Suppressor macrophage (primary cell): ENCODE data around the gene ZBTB46.
A peak's percentile ranks its signal among the peaks of the same experiment; 100 is the strongest.
"Not testable (repeated sequence)": the region's sequence is repeated elsewhere in the genome, so short reads cannot be mapped to it uniquely, and the experiment has no call there.

Source experiments
- DNase-seq, 4 experiments: peaks; one replicate each; pipeline ENCODE4 v3.0.0-alpha.2; 2020 to 2022
- total RNA-seq, 17 experiments: gene quantifications; one replicate each; lab custom pipeline; 2026; ENCODE audit warnings: mixed read lengths in 6 of 17, inconsistent platforms in 3 of 17; lab: John Stamatoyannopoulos, UW

ZBTB46 gene
- 6.9 to 20.4 (median 11.2) reads per million in 17 experiments for total RNA-seq

DNA sequence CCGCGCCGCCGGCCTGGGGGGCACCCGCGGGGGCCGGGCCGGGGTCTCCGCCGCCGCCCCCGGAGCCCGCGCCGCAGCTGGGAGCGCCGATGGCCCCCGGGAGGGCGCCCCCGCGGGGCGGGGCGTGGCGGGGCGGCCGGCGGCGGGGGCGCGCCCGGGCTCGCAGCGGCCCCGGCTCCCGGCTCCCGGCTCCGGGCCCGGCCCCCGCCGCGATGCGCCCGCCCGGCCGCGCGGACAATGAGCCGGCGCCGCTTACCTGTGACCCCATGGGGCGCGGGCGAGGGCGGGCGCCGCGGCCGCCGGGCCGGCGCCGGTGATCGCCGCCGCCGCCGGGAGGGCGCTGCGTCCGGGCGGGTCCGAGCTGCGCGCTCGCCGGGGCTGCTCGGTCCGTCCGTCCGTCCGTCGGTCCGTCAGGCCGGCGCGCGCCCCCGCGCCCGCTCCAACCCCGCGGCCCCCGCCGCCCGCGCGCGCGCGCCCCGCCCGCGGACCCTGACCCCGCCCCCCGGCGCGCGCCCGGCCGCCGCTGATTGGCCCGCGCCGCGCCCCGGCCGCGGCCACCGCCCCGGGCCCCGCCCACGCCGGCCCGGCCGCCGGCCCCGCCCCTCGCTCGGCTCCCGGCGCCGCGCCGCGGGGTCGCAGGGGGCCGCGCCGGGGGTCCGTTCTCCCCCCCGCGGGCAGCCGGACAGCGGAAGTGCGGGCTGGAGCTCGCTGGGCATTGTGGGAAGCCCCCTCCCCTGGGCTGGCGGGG, at the start of gene ZBTB46:
ZBTB46 (minus strand) TSS at position 424 of the 748 bp plus-strand sequence. CDS start 40,507 bp downstream, outside the sequence.
- peak; percentile 64 to 95 (median 80) for DNase-seq

DNA sequence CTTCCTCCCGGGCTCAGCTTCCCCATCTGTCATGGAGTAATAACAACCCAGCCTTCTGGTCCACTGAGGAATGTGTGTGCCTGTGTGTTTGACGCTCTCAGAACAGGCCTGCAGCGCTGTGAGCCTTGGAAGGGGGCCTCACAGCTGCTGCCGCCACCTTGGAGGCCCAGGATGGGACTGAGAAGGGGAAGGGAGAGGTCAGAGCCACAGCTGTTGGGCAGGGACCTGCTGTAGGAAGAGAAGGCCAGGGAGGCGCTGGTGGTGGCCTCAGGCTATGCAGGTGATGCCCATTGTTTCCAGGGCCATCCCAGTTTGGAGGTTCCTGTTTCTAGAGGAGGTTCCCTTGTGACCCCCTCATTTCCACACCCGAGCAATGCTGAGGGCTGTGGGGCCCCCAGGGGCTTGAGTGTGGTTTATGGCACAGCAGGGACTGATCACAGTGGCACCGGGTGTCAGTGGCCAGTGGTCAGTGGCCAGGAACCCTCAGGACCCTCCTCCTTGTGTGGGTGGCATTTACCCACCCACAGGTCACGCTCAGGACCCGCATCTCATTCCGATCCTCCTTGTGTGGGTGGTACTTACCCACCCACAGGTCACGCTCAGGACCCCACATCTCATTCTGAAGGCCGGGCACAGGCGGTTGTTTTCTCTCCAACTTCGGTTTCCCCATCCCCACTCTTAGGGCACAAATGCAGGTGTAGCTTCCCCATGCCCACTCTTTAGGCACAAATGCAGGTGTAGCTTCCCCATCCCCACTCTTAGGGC, 48.0 kb upstream of the ZBTB46 start:
- DNase-seq, result no peak

- DNase-seq, result peak in 2 of 4 experiments; percentile 45
These were observed 46.8 kb upstream of the ZBTB46 start for GRCh38 chr20:63877755-63878470.

- DNase-seq, result no peak
These were observed 45.5 kb upstream of the ZBTB46 start for GRCh38 chr20:63876489-63877036.

GRCh38 chr20:63874241-63874640, 43.2 kb upstream of the ZBTB46 start:
- DNase-seq, result peak; percentile 65 to 79 (median 78)

DNA sequence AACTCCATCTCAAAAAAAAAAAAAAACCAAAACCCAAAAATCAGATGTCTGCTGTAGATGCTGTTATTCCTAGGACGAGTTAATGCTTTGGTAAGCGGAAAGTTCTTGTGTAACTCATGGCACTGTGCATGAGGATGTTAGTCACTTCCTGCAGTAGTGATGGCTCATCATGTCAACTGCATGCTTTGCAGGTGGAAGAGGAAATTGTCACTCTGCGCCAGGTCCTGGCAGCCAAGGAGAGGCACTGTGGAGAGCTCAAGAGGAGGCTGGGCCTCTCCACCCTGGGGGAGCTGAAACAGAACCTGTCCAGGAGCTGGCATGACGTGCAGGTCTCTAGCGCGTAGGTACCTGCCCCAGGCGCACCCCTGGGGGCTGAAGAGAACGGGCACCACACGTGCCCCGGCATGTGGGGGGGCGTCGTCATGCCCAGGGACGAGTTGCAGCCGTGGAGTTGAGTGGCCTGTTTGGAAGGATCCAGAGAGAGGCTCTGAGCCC, 42.5 kb upstream of the ZBTB46 start:
- peak; percentile 90 to 99 (median 94) for DNase-seq

- no peak for DNase-seq
These were observed 37.2 kb upstream of the ZBTB46 start for GRCh38 chr20:63868264-63868663.

- DNase-seq, result not testable (repeated sequence)
These were observed 36.0 kb upstream of the ZBTB46 start for GRCh38 chr20:63867042-63867441.

DNA sequence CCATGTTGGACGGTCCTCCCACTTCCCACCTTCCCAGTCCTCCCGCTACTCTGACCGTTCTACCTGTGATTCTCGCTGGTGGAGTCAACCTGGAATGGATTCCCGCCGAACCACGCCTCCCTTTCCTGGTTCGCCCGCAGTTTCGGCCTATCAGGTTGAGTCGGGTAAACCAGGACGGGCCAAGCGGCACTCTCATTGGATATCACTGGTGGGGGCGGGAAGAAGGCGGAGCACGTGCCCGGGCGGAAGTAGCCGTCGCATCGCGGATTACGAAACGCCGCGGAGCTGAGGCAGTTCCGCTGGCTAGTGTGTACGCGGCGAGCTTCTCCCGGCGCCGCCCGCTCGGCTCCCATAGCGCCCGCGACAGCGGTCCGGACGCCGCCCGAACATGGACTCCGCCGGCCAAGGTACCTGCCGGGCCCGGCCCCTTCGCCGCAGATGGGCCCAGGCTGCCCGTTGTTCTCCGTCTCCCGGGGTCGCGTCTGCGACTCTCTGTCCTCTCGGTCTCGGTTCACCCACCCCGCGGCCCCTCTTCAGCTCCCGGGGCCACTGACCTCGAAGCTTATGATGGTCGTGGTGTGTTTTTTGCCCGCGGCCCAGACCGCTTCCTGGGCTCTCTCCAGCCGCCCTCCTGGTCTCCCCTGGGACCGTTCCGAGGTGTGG, 34.0 kb upstream of the ZBTB46 start, which contains the start of gene TPD52L2:
TPD52L2 (plus strand) TSS at position 293 of the 663 bp plus-strand sequence; CDS start at position 389, 96 bp downstream.
- peak; percentile 98 to 100 (median 99) for DNase-seq

GRCh38 chr20:63864545-63864977, 33.5 kb upstream of the ZBTB46 start:
- no peak for DNase-seq

DNA sequence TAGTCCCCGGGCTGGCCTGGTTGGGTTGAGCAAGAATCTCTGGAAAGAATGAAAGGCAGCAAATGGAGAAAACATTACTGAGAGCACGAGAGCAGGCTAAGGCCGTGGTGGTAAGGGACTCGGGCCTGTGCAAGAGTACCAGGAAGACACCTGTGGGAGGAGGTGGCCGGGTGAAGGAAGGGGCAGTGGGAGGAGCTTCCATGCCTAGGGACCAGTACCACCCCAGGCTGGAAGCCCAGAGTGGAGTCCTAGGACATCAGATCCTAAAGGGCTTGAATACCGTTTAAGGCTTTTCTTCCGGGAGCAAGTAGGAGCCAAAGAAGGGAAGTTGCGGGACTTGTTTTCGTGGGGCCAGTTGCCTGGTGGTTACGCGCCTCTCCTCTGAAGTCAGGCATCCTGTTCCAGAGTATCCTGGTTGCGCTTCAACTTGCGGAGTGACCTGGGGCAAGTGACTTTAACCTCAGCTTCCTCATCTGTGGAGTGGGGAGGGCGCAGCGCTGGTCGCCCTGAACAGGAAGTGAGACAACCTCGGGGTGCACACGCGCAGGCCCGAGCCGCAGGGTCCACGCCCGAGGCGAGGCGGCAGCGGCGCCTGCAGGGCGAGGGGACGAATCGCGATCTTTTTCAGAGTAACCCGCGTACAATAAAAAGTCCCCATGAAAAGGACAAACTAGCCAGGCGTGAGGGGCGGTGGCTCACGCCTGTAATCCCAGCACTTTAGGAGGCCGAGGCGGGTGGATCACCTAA, 32.9 kb upstream of the ZBTB46 start:
- peak; percentile 97 to 99 (median 98) for DNase-seq

GRCh38 chr20:63863021-63863797, 32.1 kb upstream of the ZBTB46 start:
- no peak for DNase-seq

- no peak for DNase-seq
These were observed 31.2 kb upstream of the ZBTB46 start for GRCh38 chr20:63861981-63862901.

GRCh38 chr20:63861365-63861934, 30.4 kb upstream of the ZBTB46 start, which contains the start of gene ABHD16B:
TSS of gene ABHD16B (plus strand) at chr20:63861498. CDS start at chr20:63861541, 43 bp downstream.
- DNase-seq, result no peak

GRCh38 chr20:63860325-63861051, 29.4 kb upstream of the ZBTB46 start:
- DNase-seq, result peak; percentile 65 to 84 (median 82)

DNA sequence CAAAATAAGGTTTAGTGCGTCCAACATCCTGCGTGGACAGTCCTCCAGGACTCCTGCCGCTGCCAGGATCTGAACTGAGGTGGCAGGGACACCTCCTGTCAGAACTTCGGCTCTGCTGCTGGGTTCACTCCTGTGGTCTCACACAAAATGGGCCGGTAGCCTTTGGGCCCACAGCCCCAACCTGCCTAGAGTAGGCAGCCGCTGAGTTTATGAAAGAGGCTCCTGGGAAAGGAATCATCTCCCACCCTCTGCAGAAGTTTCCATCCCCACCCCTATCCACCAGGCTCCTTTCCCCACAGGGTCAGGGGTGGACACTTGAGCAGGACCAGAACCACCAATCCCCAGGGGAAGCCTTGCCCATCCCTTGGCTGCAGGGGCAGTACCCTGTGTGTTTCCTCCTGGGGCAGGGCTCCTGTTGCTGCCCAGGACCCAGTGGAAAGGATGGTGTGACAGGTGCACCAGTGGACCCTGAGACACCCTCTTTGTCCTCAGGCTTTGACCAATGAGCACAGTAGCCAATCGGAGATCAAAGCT, 28.2 kb upstream of the ZBTB46 start:
- DNase-seq, result no peak
